Panc1 (cell line): ENCODE measurements around the gene COL4A2. TPM values are rescaled to one million over a fixed set of nuclear protein-coding genes. Genes with fewer than 3 reads are reported as not detected.

Source experiments
- ATAC-seq: fragments of 200-7000 bp; cut with Tn5 transposase; 2 replicates; pipeline ENCODE4 v1.9.1; 2020; ENCODE audit warnings: mild to moderate bottlenecking, moderate library complexity
- BruUV-seq: library from RNA; stranded (reverse); fragments of 400-500 nt; replicated peaks from 2 replicates; lab custom pipeline; 2021; lab: Mats Ljungman, UMichigan
- CTCF ChIA-PET: fragments of 300-600 bp; sonication (Branson Sonifier 250); formaldehyde crosslinking; loops from one replicate; lab custom pipeline; 2022; ENCODE audit warnings: antibody characterized with exemption; lab: Charles Lee
- POLR2A ChIA-PET: fragments of 300-600 bp; sonication (Branson Sonifier 250); formaldehyde crosslinking; loops from one replicate; lab custom pipeline; 2022; ENCODE audit warnings: antibody characterized with exemption; lab: Charles Lee
- DNase-seq: peaks from one replicate; pipeline ENCODE4 v3.0.0-alpha.2; 2010; ENCODE audit warnings: low read depth, low spot score
- H3K27ac ChIP-seq: 2 replicates; pipeline ENCODE4 v1.5.1; 2011; ENCODE audit warnings: mild to moderate bottlenecking, low read length, inconsistent platforms
- H3K27me3 ChIP-seq: fragments of 200-500 bp; sonication (Bioruptor generic); 2 replicates; pipeline ENCODE4 v1.6.0; 2014; ENCODE audit warnings: low read length, inconsistent platforms; ENCODE audit not compliant: control insufficient read depth, insufficient read depth
- H3K36me3 ChIP-seq: fragments of 200-500 bp; sonication (Bioruptor generic); 2 replicates; pipeline ENCODE4 v1.5.1; 2014; ENCODE audit warnings: inconsistent platforms, mild to moderate bottlenecking, low read length, moderate library complexity; ENCODE audit not compliant: control insufficient read depth, insufficient read depth
- H3K4me1 ChIP-seq: 2 replicates; pipeline ENCODE4 v1.5.1; 2011; ENCODE audit warnings: inconsistent platforms, mild to moderate bottlenecking, low read length, moderate library complexity; ENCODE audit not compliant: control insufficient read depth, insufficient read depth
- H3K4me3 ChIP-seq, 2 experiments: 2 replicates each; pipeline ENCODE4 v1.5.1; 2011 to 2012; ENCODE audit warnings: low read depth in 2 of 2, low read length in 2 of 2, mild to moderate bottlenecking in 2 of 2, inconsistent platforms in 1 of 2, moderate library complexity in 1 of 2
- H3K9me3 ChIP-seq: fragments of 200-500 bp; sonication (Bioruptor generic); 2 replicates; pipeline ENCODE4 v1.5.1; 2014; ENCODE audit warnings: low read depth, mild to moderate bottlenecking, inconsistent platforms, low read length, moderate library complexity; ENCODE audit not compliant: control insufficient read depth, insufficient read depth
- POLR2AphosphoS5 ChIP-seq: IDR thresholded peaks from 2 replicates; pipeline ENCODE4 v1.6.1; 2012; ENCODE audit warnings: mild to moderate bottlenecking, low read depth, low read length, moderate library complexity
- SIN3A ChIP-seq: IDR thresholded peaks from 2 replicates; pipeline ENCODE4 v1.6.1; 2012; ENCODE audit warnings: low read depth, mild to moderate bottlenecking, low read length, moderate library complexity, borderline replicate concordance; ENCODE audit not compliant: insufficient read depth
- TCF7L2 ChIP-seq: IDR thresholded peaks from 2 replicates; pipeline ENCODE4 v1.6.1; 2011; ENCODE audit warnings: mild to moderate bottlenecking, low read depth, low read length, inconsistent platforms
- in situ Hi-C: cut with HindIII; loops from 2 replicates; pipeline ENCODE4 v1.10.0; 2016; ENCODE audit warnings: low sequenced_read_pairs, low pct_unique_long_range_greater_than_20kb
- intact Hi-C: fragments of 100-400 bp; cut with micrococcal nuclease; formaldehyde crosslinking; loops from one replicate; pipeline ENCODE4 v1.10.0; 2022; ENCODE audit not compliant: unreplicated experiment
- total RNA-seq: library from RNA; stranded (reverse); gene quantifications from one replicate; pipeline ENCODE4 v1.2.1, GENCODE V29; 2021; ENCODE audit not compliant: unreplicated experiment
- TF ChIP-seq, protein P1 (sequence below): fragments of 450-650 bp; IDR thresholded peaks from 2 replicates; pipeline ENCODE4 v1.5.1; 2017; ENCODE audit warnings: mild to moderate bottlenecking
- TF ChIP-seq, protein P2 (sequence below), 2 experiments: IDR thresholded peaks; 2 replicates each; pipeline ENCODE4 v1.6.1; 2011 to 2012; ENCODE audit warnings: low read depth in 2 of 2, control low read depth in 1 of 2, low read length in 1 of 2, mild to moderate bottlenecking in 1 of 2, moderate library complexity in 1 of 2; ENCODE audit not compliant: insufficient read depth in 1 of 2

Gene COL4A2
- total RNA-seq, 1 experiment from 2014 or later = 3.0 TPM

DNA sequence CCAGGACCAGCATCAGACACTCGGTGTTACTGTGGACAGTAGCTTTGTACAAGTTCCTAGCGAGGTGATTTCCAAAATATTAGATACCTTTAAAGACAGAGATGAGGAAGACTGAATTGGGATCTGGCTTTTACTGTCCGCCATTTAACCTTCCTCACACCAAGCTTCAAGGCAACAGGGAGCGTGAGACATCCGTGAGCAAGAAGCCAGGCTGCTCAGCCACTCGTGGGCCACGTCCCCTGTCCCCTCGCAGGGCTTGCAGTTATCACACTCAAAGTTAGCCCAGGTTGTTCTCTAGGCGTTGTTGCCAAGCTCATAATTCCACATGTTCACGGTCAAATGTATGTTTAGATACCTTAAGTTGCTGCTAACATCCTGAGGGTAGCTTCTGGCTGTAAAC lies 102.9 kb downstream of the COL4A2 start:
- no peak overlapping the region for H3K27ac ChIP-seq
- no peak for ATAC-seq
- POLR2A ChIA-PET = no interaction called here
- H3K9me3 ChIP-seq = no peaks in the 10 kb centered on the region
- BruUV-seq = no TSS peak
- no peak for DNase-seq
- CTCF ChIA-PET = no interaction called here
- in situ Hi-C loops = no loop called here
- TF ChIP-seq POLR2AphosphoS5 = no peak
- TF ChIP-seq, protein P1, sequence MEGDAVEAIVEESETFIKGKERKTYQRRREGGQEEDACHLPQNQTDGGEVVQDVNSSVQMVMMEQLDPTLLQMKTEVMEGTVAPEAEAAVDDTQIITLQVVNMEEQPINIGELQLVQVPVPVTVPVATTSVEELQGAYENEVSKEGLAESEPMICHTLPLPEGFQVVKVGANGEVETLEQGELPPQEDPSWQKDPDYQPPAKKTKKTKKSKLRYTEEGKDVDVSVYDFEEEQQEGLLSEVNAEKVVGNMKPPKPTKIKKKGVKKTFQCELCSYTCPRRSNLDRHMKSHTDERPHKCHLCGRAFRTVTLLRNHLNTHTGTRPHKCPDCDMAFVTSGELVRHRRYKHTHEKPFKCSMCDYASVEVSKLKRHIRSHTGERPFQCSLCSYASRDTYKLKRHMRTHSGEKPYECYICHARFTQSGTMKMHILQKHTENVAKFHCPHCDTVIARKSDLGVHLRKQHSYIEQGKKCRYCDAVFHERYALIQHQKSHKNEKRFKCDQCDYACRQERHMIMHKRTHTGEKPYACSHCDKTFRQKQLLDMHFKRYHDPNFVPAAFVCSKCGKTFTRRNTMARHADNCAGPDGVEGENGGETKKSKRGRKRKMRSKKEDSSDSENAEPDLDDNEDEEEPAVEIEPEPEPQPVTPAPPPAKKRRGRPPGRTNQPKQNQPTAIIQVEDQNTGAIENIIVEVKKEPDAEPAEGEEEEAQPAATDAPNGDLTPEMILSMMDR = no peak
- no peak for TF ChIP-seq SIN3A
- no peaks in the 10 kb centered on the region for H3K36me3 ChIP-seq
- intact Hi-C loops = no loop called here
- no peak overlapping the region for H3K4me3 ChIP-seq
- H3K27me3 ChIP-seq = no peaks in the 10 kb centered on the region; the same call in 1 of the 2 replicates
- no peaks in the 10 kb centered on the region for H3K4me1 ChIP-seq

DNA sequence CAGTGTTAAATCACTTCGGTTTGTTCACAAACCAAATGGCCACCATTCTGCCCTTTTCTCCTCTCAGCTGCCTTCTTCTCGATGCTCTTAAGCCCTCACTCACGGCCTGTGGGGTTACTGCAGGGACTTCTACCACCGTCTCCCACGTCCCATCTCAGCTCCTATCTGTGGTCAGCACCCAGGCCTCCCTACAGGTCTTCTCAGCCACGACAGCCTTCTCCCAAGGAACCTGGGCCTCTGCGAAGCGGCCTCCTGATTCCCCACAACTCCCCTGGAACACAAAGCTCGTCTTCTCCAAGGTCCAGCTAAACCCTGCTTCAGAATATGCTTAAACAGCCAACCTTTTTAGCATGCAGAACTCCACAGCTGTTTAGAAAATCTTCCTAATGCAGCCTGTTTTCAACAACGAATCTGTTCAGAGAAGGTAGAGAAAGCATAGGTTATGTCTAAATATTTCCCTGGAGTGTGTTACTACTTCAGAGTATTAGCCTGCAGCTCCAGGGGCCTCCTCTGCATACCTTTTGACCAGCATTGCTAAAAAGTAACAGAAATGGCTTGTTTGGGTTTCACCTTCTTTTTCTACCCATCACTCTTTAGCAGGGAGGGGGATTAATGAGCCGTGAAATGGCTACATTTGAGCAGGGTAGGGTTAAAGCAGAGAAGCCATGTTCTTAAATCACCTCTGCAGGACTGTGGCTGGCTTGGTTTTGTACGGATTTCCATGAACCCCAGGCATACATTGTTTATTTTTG lies 104.0 kb downstream of the COL4A2 start:
- no peak overlapping the region for H3K4me3 ChIP-seq
- CTCF ChIA-PET = no interaction called here
- no peak for ATAC-seq
- no peak overlapping the region for H3K27ac ChIP-seq
- TF ChIP-seq POLR2AphosphoS5 = no peak
- TF ChIP-seq SIN3A = no peak
- TF ChIP-seq, protein P1 = no peak
- TF ChIP-seq TCF7L2 = no peak
- TF ChIP-seq, protein P2, sequence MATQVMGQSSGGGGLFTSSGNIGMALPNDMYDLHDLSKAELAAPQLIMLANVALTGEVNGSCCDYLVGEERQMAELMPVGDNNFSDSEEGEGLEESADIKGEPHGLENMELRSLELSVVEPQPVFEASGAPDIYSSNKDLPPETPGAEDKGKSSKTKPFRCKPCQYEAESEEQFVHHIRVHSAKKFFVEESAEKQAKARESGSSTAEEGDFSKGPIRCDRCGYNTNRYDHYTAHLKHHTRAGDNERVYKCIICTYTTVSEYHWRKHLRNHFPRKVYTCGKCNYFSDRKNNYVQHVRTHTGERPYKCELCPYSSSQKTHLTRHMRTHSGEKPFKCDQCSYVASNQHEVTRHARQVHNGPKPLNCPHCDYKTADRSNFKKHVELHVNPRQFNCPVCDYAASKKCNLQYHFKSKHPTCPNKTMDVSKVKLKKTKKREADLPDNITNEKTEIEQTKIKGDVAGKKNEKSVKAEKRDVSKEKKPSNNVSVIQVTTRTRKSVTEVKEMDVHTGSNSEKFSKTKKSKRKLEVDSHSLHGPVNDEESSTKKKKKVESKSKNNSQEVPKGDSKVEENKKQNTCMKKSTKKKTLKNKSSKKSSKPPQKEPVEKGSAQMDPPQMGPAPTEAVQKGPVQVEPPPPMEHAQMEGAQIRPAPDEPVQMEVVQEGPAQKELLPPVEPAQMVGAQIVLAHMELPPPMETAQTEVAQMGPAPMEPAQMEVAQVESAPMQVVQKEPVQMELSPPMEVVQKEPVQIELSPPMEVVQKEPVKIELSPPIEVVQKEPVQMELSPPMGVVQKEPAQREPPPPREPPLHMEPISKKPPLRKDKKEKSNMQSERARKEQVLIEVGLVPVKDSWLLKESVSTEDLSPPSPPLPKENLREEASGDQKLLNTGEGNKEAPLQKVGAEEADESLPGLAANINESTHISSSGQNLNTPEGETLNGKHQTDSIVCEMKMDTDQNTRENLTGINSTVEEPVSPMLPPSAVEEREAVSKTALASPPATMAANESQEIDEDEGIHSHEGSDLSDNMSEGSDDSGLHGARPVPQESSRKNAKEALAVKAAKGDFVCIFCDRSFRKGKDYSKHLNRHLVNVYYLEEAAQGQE (IDR thresholded peaks at IDR 0.05; ENCODE audit: insufficient read depth in 1 of 2, low read depth in 2 of 2, low read length in 1 of 2) = no peak
- in situ Hi-C loops = no loop called here
- no peaks in the 10 kb centered on the region for H3K9me3 ChIP-seq
- no TSS peak for BruUV-seq
- H3K4me1 ChIP-seq = no peaks in the 10 kb centered on the region
- no peaks in the 10 kb centered on the region; the same call in 1 of the 2 replicates for H3K27me3 ChIP-seq
- no peaks in the 10 kb centered on the region for H3K36me3 ChIP-seq
- intact Hi-C loops = no loop called here
- DNase-seq = no peak
- POLR2A ChIA-PET = interaction anchor here (0.6 kb wide), 1 partner anchor 10 kb away, joined by 3 read pairs; no protein-coding TSS in a partner anchor
